SK-N-SH treated with all-trans-retinoic acid at 6 μM for 48 hours (cell line): ENCODE results near the gene CNPY4.

Experiments used
- ATAC-seq: fragments of 200-7000 bp; cut with Tn5 transposase; 3 replicates; pipeline ENCODE4 v1.9.1; 2020; ENCODE audit warnings: mild to moderate bottlenecking, moderate library complexity
- ARNTL ChIP-seq: fragments of 450-650 bp; formaldehyde crosslinking; IDR thresholded peaks from 2 replicates; pipeline ENCODE4 v1.5.0; 2020; ENCODE audit warnings: low read depth, mild to moderate bottlenecking, moderate library complexity, borderline replicate concordance
- BACH2 ChIP-seq: fragments of 250-450 bp; sonication (Bioruptor Pico); IDR thresholded peaks from 2 replicates; pipeline ENCODE4 v1.9.0; 2021; ENCODE audit warnings: mild to moderate bottlenecking, borderline replicate concordance
- CSDC2 ChIP-seq: fragments of 250-450 bp; sonication (Bioruptor Pico); IDR thresholded peaks from 2 replicates; pipeline ENCODE4 v1.5.0; 2020; ENCODE audit warnings: mild to moderate bottlenecking, moderate library complexity
- ESRRG ChIP-seq: fragments of 250-450 bp; sonication (Bioruptor Pico); IDR thresholded peaks from 2 replicates; pipeline ENCODE4 v1.6.1; 2021; ENCODE audit warnings: mild to moderate bottlenecking
- GLIS3 ChIP-seq: fragments of 250-450 bp; sonication (Bioruptor Pico); IDR thresholded peaks from 2 replicates; pipeline ENCODE4 v1.5.0; 2020; ENCODE audit warnings: mild to moderate bottlenecking, moderate library complexity
- ISL1 ChIP-seq: fragments of 250-450 bp; sonication (Bioruptor Pico); IDR thresholded peaks from 2 replicates; pipeline ENCODE4 v2.1.2; 2022; ENCODE audit warnings: mild to moderate bottlenecking, moderate library complexity
- OSR1 ChIP-seq: fragments of 250-450 bp; sonication (Bioruptor Pico); IDR thresholded peaks from 2 replicates; pipeline ENCODE4 v1.8.0; 2022; ENCODE audit warnings: moderate library complexity, mild to moderate bottlenecking, inconsistent platforms
- PATZ1 ChIP-seq: fragments of 250-450 bp; sonication (Bioruptor Pico); IDR thresholded peaks from 2 replicates; pipeline ENCODE4 v1.8.0; 2020; ENCODE audit warnings: mild to moderate bottlenecking, moderate library complexity, borderline replicate concordance
- RARB ChIP-seq: fragments of 250-450 bp; sonication (Bioruptor Pico); IDR thresholded peaks from 2 replicates; pipeline ENCODE4 v1.8.0; 2021; ENCODE audit warnings: mild to moderate bottlenecking, moderate library complexity
- SNAI2 ChIP-seq: fragments of 250-450 bp; sonication (Bioruptor Pico); IDR thresholded peaks from 2 replicates; pipeline ENCODE4 v1.5.0; 2020; ENCODE audit warnings: mild to moderate bottlenecking, moderate library complexity
- TCF4 ChIP-seq: fragments of 250-450 bp; sonication (Bioruptor Pico); IDR thresholded peaks from 2 replicates; pipeline ENCODE4 v1.8.0; 2021; ENCODE audit warnings: mild to moderate bottlenecking, moderate library complexity, borderline replicate concordance
- TOX ChIP-seq: fragments of 250-450 bp; sonication (Bioruptor Pico); IDR thresholded peaks from 2 replicates; pipeline ENCODE4 v1.8.0; 2021; ENCODE audit warnings: mild to moderate bottlenecking, moderate library complexity, borderline replicate concordance
- TSHZ2 ChIP-seq: fragments of 250-450 bp; sonication (Bioruptor Pico); IDR thresholded peaks from 2 replicates; pipeline ENCODE4 v1.5.0; 2020; ENCODE audit warnings: mild to moderate bottlenecking, moderate library complexity
- ZC3H10 ChIP-seq: fragments of 250-450 bp; sonication (Bioruptor Pico); IDR thresholded peaks from 2 replicates; pipeline ENCODE4 v1.5.1; 2021; ENCODE audit warnings: mild to moderate bottlenecking, moderate library complexity
- ZFP3 ChIP-seq: fragments of 250-450 bp; sonication (Bioruptor Pico); IDR thresholded peaks from 2 replicates; pipeline ENCODE4 v1.5.0; 2020; ENCODE audit warnings: mild to moderate bottlenecking, moderate library complexity
- ZFP30 ChIP-seq: fragments of 450-650 bp; formaldehyde crosslinking; IDR thresholded peaks from 2 replicates; pipeline ENCODE4 v1.5.0; 2022; ENCODE audit warnings: mild to moderate bottlenecking, moderate library complexity
- ZNF565 ChIP-seq: fragments of 450-650 bp; formaldehyde crosslinking; conservative IDR thresholded peaks from 2 replicates; pipeline ENCODE4 v1.5.0; 2020; ENCODE audit warnings: low read depth, mild to moderate bottlenecking, moderate library complexity
- ZNF70 ChIP-seq: fragments of 450-650 bp; formaldehyde crosslinking; IDR thresholded peaks from 2 replicates; pipeline ENCODE4 v1.5.0; 2020; ENCODE audit warnings: mild to moderate bottlenecking, moderate library complexity
- ZNF8 ChIP-seq: fragments of 450-650 bp; formaldehyde crosslinking; IDR thresholded peaks from 2 replicates; pipeline ENCODE4 v1.5.0; 2020; ENCODE audit warnings: mild to moderate bottlenecking, moderate library complexity
- TF ChIP-seq, protein P1 (sequence below): fragments of 250-450 bp; sonication (Bioruptor Pico); IDR thresholded peaks from 2 replicates; pipeline ENCODE4 v1.8.0; 2021; ENCODE audit warnings: low read depth, mild to moderate bottlenecking, moderate library complexity, borderline replicate concordance

CNPY4 gene

DNA sequence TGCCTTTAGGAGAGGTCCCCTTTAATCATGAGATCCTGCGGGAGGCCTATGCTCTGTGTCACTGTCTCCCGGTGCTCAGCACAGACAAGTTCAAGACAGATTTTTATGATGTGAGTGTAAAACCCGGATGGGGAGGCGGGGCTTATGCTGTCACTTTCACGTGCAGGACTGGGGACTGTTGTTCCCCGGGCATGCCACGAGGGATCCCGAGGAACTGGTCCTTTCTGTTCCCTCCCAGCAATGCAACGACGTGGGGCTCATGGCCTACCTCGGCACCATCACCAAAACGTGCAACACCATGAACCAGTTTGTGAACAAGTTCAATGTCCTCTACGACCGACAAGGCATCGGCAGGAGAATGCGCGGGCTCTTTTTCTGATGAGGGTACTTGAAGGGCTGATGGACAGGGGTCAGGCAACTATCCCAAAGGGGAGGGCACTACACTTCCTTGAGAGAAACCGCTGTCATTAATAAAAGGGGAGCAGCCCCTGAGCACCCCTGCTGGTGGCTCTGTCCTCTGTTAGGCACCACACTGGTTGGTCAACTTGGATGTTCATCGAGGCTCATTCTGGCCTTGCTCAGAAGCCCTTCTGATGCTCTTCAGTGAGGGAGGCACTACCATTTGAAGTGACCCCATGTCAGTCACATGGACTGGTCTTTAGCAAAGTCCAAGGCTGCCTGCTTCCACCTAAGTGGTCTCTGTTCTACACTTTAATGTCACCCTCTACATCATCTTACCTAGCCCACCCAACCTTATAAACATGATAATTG lies 27.8 kb upstream of the CNPY4 start (continued):
- peak; percentile 29; the same call in 1 of the 2 replicates for TF ChIP-seq TCF4 (CRISPR knock-in tag)
- no peak for TF ChIP-seq CSDC2
- TF ChIP-seq ZFP30 (CRISPR knock-in tag) = no peak
- 0 out of 2 replicates have a peak, but pooled peaks have one; percentile 16 for TF ChIP-seq TOX (CRISPR knock-in tag)

DNA sequence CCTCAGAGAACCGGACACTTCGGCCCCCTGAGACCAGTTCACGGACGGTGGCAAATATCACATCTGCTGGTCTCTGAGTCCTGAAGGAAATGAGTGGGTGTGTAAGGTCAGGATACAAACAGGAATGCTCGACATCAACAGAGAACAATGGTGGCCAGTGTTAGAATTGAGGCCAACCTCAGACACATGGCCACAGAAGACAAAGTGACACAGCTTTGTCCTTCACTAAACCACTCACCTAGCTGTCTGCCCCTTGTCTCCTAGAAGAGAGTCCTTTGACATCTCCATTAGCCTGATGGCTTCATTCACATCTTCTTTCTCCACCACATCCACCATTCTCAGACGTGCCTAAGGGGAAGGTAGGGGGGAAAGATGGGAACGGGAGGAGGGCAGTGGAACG lies 26.4 kb upstream of the CNPY4 start:
- no peak for ATAC-seq
- TF ChIP-seq ZNF565 (CRISPR knock-in tag) = no peak
- no peak for TF ChIP-seq ZNF8 (CRISPR knock-in tag)
- no peak for TF ChIP-seq RARB (CRISPR knock-in tag)
- TF ChIP-seq, protein P1, sequence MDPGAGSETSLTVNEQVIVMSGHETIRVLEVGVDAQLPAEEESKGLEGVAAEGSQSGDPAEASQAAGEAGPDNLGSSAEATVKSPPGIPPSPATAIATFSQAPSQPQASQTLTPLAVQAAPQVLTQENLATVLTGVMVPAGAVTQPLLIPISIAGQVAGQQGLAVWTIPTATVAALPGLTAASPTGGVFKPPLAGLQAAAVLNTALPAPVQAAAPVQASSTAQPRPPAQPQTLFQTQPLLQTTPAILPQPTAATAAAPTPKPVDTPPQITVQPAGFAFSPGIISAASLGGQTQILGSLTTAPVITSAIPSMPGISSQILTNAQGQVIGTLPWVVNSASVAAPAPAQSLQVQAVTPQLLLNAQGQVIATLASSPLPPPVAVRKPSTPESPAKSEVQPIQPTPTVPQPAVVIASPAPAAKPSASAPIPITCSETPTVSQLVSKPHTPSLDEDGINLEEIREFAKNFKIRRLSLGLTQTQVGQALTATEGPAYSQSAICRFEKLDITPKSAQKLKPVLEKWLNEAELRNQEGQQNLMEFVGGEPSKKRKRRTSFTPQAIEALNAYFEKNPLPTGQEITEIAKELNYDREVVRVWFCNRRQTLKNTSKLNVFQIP (CRISPR knock-in tag) = no peak
- 0 out of 2 replicates have a peak, but pooled peaks have one; percentile 27 for TF ChIP-seq GLIS3
- TF ChIP-seq ZFP30 (CRISPR knock-in tag) = no peak
- TF ChIP-seq, all 23 proteins: peak for 1

DNA sequence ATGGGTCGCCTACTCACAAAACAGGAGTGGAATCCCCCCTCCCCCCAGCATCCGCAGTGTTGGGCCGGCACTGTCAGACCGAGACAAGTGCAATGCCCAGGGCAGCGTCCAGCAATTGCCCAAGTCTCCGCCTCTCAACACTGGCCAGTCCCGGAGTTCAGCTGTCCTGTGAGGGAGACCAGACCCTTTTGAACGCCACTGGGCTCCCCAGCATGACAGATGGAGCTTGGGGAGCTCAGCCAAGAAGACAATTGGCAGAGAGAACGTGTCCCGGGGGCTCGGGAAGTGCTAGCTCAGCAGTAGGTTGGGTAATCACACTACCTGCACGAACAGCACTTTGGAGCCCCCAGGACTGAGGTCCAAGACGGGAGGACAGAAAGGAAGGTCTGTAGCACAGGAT lies 25.9 kb upstream of the CNPY4 start:
- ATAC-seq = peak; percentile 1; the same call in 1 of the 3 replicates
- TF ChIP-seq ISL1 (CRISPR knock-in tag) = no peak
- TF ChIP-seq TSHZ2 (CRISPR knock-in tag) = no peak
- TF ChIP-seq TOX (CRISPR knock-in tag) = no peak
- TF ChIP-seq ZFP3 (CRISPR knock-in tag) = no peak
- TF ChIP-seq BACH2 = no peak
- TF ChIP-seq ZNF70 (CRISPR knock-in tag) = no peak
- no peak for TF ChIP-seq ARNTL (CRISPR knock-in tag)
- TF ChIP-seq ZNF8 (CRISPR knock-in tag) = no peak
- no peak for TF ChIP-seq OSR1 (CRISPR knock-in tag)
- TF ChIP-seq ZC3H10 (CRISPR knock-in tag) = no peak
- TF ChIP-seq, protein P1 (CRISPR knock-in tag) = no peak
- no peak for TF ChIP-seq ZNF565 (CRISPR knock-in tag)
- no peak for TF ChIP-seq ZFP30 (CRISPR knock-in tag)
- no peak for TF ChIP-seq SNAI2 (CRISPR knock-in tag)
- no peak for TF ChIP-seq ESRRG (CRISPR knock-in tag)
- TF ChIP-seq CSDC2 = no peak

- no peak for TF ChIP-seq TSHZ2 (CRISPR knock-in tag)
- TF ChIP-seq BACH2 = no peak
- TF ChIP-seq PATZ1 (CRISPR knock-in tag) = 0 out of 2 replicates have a peak, but pooled peaks have one; percentile 26
- no peak; the same call in 1 of the 3 replicates for ATAC-seq
These were observed 25.4 kb upstream of the CNPY4 start for GRCh38 chr7:100093925-100094486.
